K562 (cell line): ENCODE results near the gene ZFAND2B. TPM values are rescaled to one million over a fixed set of nuclear protein-coding genes. Genes with fewer than 3 reads are reported as not detected.

ENCODE experiments used
- ATAC-seq: fragments of 200-7000 bp; cut with Tn5 transposase; 3 replicates; pipeline ENCODE4 v1.9.1; 2020; ENCODE audit warnings: moderate library complexity
- BruUV-seq: library from RNA; stranded (reverse); fragments of 400-500 nt; replicated peaks from 2 replicates; lab custom pipeline; 2021; lab: Mats Ljungman, UMichigan
- CTCF ChIA-PET: fragments of 300-600 bp; formaldehyde crosslinking; extraction: SDS; loops from one replicate; lab custom pipeline; 2021; ENCODE audit warnings: low intra/inter-chr PET ratio; lab: Yijun Ruan, JAX
- POLR2A ChIA-PET: fragments of 300-600, 350-650 bp; sonication (Branson Sonifier 250); formaldehyde crosslinking; extraction: SDS; loops from one replicate; lab custom pipeline; 2021; ENCODE audit warnings: antibody characterized with exemption, inconsistent platforms; lab: Yijun Ruan, JAX
- DNase-seq, 4 experiments: peaks; one replicate each; pipeline versions ENCODE4 v3.0.0 to v3.0.0-alpha.2; 2011 to 2018; ENCODE audit warnings: low spot score in 3 of 4, mixed read lengths in 3 of 4; ENCODE audit errors: extremely low read depth in 1 of 4
- FAIRE-seq: peaks from 2 replicates; lab custom pipeline; 2011; peaks lifted over from hg19 to GRCh38; lab: Jason Lieb, UNC
- H2AFZ ChIP-seq: 2 replicates; pipeline ENCODE4 v1.6.0; 2011; ENCODE audit warnings: low read depth, low read length, control low read depth, inconsistent platforms
- H3K27ac ChIP-seq: fragments of 200-600 bp; 3 replicates; pipeline ENCODE4 v1.8.0; 2011; ENCODE audit warnings: low read depth, mild to moderate bottlenecking, control low read depth, inconsistent platforms, low read length, moderate library complexity, mixed read lengths; ENCODE audit errors: extremely low read depth
- H3K27me3 ChIP-seq, 2 experiments: fragments of 300-600 bp in 1 of 2; 2 replicates in 1 of 2; 3 replicates in 1 of 2; pipeline versions ENCODE4 v1.6.0 to v1.8.0; 2011; ENCODE audit warnings: inconsistent platforms in 2 of 2, low read length in 2 of 2, mild to moderate bottlenecking in 1 of 2, mixed read lengths in 1 of 2, moderate library complexity in 1 of 2; ENCODE audit not compliant: control insufficient read depth in 2 of 2, insufficient read depth in 2 of 2
- H3K36me3 ChIP-seq: fragments of 300-600 bp; 3 replicates; pipeline ENCODE4 v1.8.0; 2011; ENCODE audit warnings: mild to moderate bottlenecking, low read length, inconsistent platforms; ENCODE audit not compliant: control insufficient read depth, insufficient read depth
- H3K4me1 ChIP-seq, 2 experiments: fragments of 200-600 bp in 1 of 2; replicated peaks in 1 of 2; 2 replicates in 1 of 2; 3 replicates in 1 of 2; pipeline versions ENCODE4 v1.5.1 to v1.8.0; 2011; ENCODE audit warnings: inconsistent platforms in 2 of 2, low read length in 2 of 2, mild to moderate bottlenecking in 1 of 2, mixed read lengths in 1 of 2, moderate library complexity in 1 of 2; ENCODE audit not compliant: control insufficient read depth in 2 of 2, insufficient read depth in 2 of 2
- H3K4me2 ChIP-seq: 2 replicates; pipeline ENCODE4 v1.6.1; 2011; ENCODE audit warnings: low read length, control low read depth, inconsistent platforms, mixed read lengths; ENCODE audit not compliant: insufficient read depth
- H3K4me3 ChIP-seq: fragments of 200-600 bp; sonication (generic), shearing (Covaris generic); 2 replicates; pipeline ENCODE4 v1.5.1; 2016; ENCODE audit warnings: control low read depth, inconsistent platforms
- H3K79me2 ChIP-seq: fragments of 200-600 bp; 3 replicates; pipeline ENCODE4 v1.8.0; 2011; ENCODE audit warnings: low read length, inconsistent platforms; ENCODE audit not compliant: control insufficient read depth, insufficient read depth
- H3K9ac ChIP-seq, 2 experiments: 2 replicates each; pipeline versions ENCODE4 v1.6.0 to v1.6.1; 2011; ENCODE audit warnings: low read depth in 2 of 2, low read length in 2 of 2, control low read depth in 1 of 2, inconsistent platforms in 1 of 2, mild to moderate bottlenecking in 1 of 2, mixed read lengths in 1 of 2; ENCODE audit not compliant: insufficient read depth in 1 of 2
- H3K9me1 ChIP-seq: one replicate; pipeline ENCODE4 v1.6.0; 2011; ENCODE audit warnings: inconsistent platforms, mild to moderate bottlenecking, low read length, moderate library complexity; ENCODE audit not compliant: control insufficient read depth, insufficient read depth
- H3K9me3 ChIP-seq: replicated peaks from 2 replicates; pipeline ENCODE4 v1.5.1; 2011; ENCODE audit warnings: low read depth, low read length, inconsistent platforms; ENCODE audit not compliant: control insufficient read depth, insufficient read depth
- H4K20me1 ChIP-seq: replicated peaks from 2 replicates; pipeline ENCODE4 v1.6.1; 2011; ENCODE audit warnings: low read length, inconsistent platforms, mixed read lengths; ENCODE audit not compliant: control insufficient read depth, insufficient read depth
- KDM5B ChIP-seq: fragments of 200-600 bp; sonication (generic); IDR thresholded peaks from 2 replicates; pipeline ENCODE4 v1.6.1; 2012; ENCODE audit warnings: low read depth, mild to moderate bottlenecking, moderate library complexity, low read length, control low read depth, inconsistent platforms; ENCODE audit not compliant: insufficient replicate concordance
- LARP7 ChIP-seq: fragments of 450-650 bp; IDR thresholded peaks from 2 replicates; pipeline ENCODE4 v1.6.1; 2016
- RB1 ChIP-seq: fragments of 450-650 bp; IDR thresholded peaks from 2 replicates; pipeline ENCODE4 v1.6.1; 2017; ENCODE audit warnings: low read depth, mild to moderate bottlenecking
- RBM14 ChIP-seq: fragments of 200-400 bp; formaldehyde crosslinking; IDR thresholded peaks from 2 replicates; pipeline ENCODE4 v1.6.1; 2018; ENCODE audit warnings: low read depth, mild to moderate bottlenecking, low read length, moderate library complexity, borderline replicate concordance; ENCODE audit not compliant: insufficient read depth
- RFX5 ChIP-seq: IDR thresholded peaks from 2 replicates; pipeline ENCODE4 v1.6.1; 2011; ENCODE audit warnings: low read depth, mild to moderate bottlenecking, improper control_type of control experiment, low read length
- TSHZ1 ChIP-seq: fragments of 250-450 bp; sonication (Bioruptor Pico); IDR thresholded peaks from 2 replicates; pipeline ENCODE4 v1.4.0; 2020; ENCODE audit warnings: mild to moderate bottlenecking, moderate library complexity
- ZNF174 ChIP-seq: fragments of 250-450 bp; sonication (Bioruptor Pico); IDR thresholded peaks from 2 replicates; pipeline ENCODE4 v1.4.0; 2020; ENCODE audit warnings: mild to moderate bottlenecking
- ZNF197 ChIP-seq: fragments of 200-800 bp; sonication (Bioruptor generic); IDR thresholded peaks from 2 replicates; pipeline ENCODE4 v1.6.1; 2016; ENCODE audit warnings: low read depth, missing genetic modification characterization, missing compliant biosample characterization
- ZNF507 ChIP-seq: conservative IDR thresholded peaks from 2 replicates; pipeline ENCODE4 v1.6.1; 2017; ENCODE audit warnings: missing genetic modification characterization, missing compliant biosample characterization
- ZNF655 ChIP-seq: fragments of 250-450 bp; sonication (Bioruptor Pico); IDR thresholded peaks from 2 replicates; pipeline ENCODE4 v1.5.0; 2021
- ZSCAN29 ChIP-seq: fragments of 450-650 bp; IDR thresholded peaks from 2 replicates; pipeline ENCODE4 v1.6.1; 2017
- WGBS: fragments of 100-300 bp; shearing (Covaris generic); methylation state at CpG from one replicate; pipeline ENCODE4 v1.1.6; 2016; ENCODE audit warnings: low coverage, mixed read lengths; ENCODE audit not compliant: insufficient coverage; ENCODE audit errors: missing lambda C conversion rate; 5-methylcytosine and 5-hydroxymethylcytosine counted together
- in situ Hi-C: fragments of 300-500 bp; cut with MboI; formaldehyde crosslinking; loops from 4 replicates; pipeline ENCODE4 v1.15.0; 2018; ENCODE audit warnings: inconsistent platforms, mixed read lengths
- intact Hi-C: fragments of 100-400 bp; cut with micrococcal nuclease; formaldehyde crosslinking; loops from 2 replicates; pipeline ENCODE4 v1.14.2; 2022
- polyA plus RNA-seq, 8 experiments: library from polyadenylated mRNA; depleted of rRNA in 4 of 8; stranded (reverse) in 5 of 8; unstranded in 3 of 8; fragments of >200 nt; fragmentation: Nextera tagmentation in 2 of 8; fragmentation: Illumina TruSeq in 1 of 8; extraction: Ambion mirVana in 2 of 8; extraction: Trizol in 1 of 8; gene quantifications; 2 replicates each; pipeline versions ENCODE4 v1.2.1 to v1.2.3, GENCODE V29; 2011 to 2014; ENCODE audit warnings: inconsistent platforms in 1 of 8, missing spikeins in 1 of 8
- total RNA-seq, 7 experiments: library from RNA; depleted of rRNA in 6 of 7; stranded (reverse); fragments of >200 nt in 6 of 7; fragmentation: Illumina TruSeq in 2 of 7; extraction: Trizol in 2 of 7; gene quantifications; 2 replicates each; pipeline versions ENCODE4 v1.2.1 to v1.2.3, GENCODE V29; 2011 to 2021; ENCODE audit warnings: low replicate concordance in 1 of 7

Gene ZFAND2B
- total and polyA plus RNA-seq, 9 of the 15 experiments (the other 6 are each of a cell fraction or from before 2014, with no cell fraction given) = 9.9 to 33.3 (median 26.1) TPM

- peak overlapping the region; percentile 96 to 97 for H3K9ac ChIP-seq
- no peaks in the 10 kb centered on the region for H3K27me3 ChIP-seq
- intact Hi-C loops = loop anchor here (1.0 to 5.0 kb wide), 4 partner anchors 11 to 68 kb away; partner anchors contain the start of genes ABCB6, GLB1L, STK16 and ZFAND2B
- H4K20me1 ChIP-seq = no peaks in the 10 kb centered on the region
- ATAC-seq (peak; percentile 52), DNase-seq (no peak), FAIRE-seq (no peak)
- H3K36me3 ChIP-seq = peaks cover 61% of the 10 kb centered on the region
- in situ Hi-C loops = no loop called here
- 1% methylated on average over 13 of the region's 19 CpGs for WGBS
- peaks cover 52% of the 10 kb centered on the region for H3K79me2 ChIP-seq
- peak overlapping the region; percentile 98 for H3K4me2 ChIP-seq
- no peaks in the 10 kb centered on the region for H3K9me1 ChIP-seq
- H2AFZ ChIP-seq = peak overlapping the region; percentile 91
- ChIA-PET CTCF (no interaction called here), POLR2A (interaction anchor here (0.6 to 2.1 kb wide), 6 partner anchors 9 to 60 kb away, joined by 3 to 12 read pairs (median 12); partner anchors contain the start of genes ABCB6, GLB1L and STK16)
- H3K27ac ChIP-seq = peak overlapping the region; percentile 90
- no peaks in the 10 kb centered on the region for H3K9me3 ChIP-seq
- no TSS peak for BruUV-seq
- peak overlapping the region; percentile 90 for H3K4me3 ChIP-seq
- H3K4me1 ChIP-seq = peaks cover 13 to 16% of the 10 kb centered on the region in 2 experiments; a peak in 4 of 5 replicates
- TF ChIP-seq LARP7 (no peak), RB1 (0 out of 2 replicates have a peak, but pooled peaks have one; percentile 15), ZNF507 (no peak), ZNF197 (CRISPR knock-in tag) (no peak), ZSCAN29 (peak; percentile 86), KDM5B (peak; percentile 2), TSHZ1 (no peak), RBM14 (no peak), ZNF174 (CRISPR knock-in tag) (no peak), ZNF655 (CRISPR knock-in tag) (no peak), RFX5 (no peak)
Measured at GRCh38 chr2:219228911-219229304, 22.3 kb downstream of the ZFAND2B start.
